Prostate gland (tissue), 2 donors: Measurements from ENCODE around the gene NKD2.

Experiments
- CTCF ChIP-seq, 4 experiments: fragments of 200-600 bp in 2 of 4; fragments of 450-650 bp in 2 of 4; sonication (generic) in 2 of 4; IDR thresholded peaks; 1 replicate in 3 of 4; 2 replicates in 1 of 4; pipeline ENCODE4 v1.5.1; 2016 to 2019; ENCODE audit warnings: antibody characterized with exemption in 4 of 4, mild to moderate bottlenecking in 2 of 4, moderate library complexity in 2 of 4
- POLR2AphosphoS5 ChIP-seq: sonication (generic); formaldehyde crosslinking; IDR thresholded peaks from one replicate; pipeline ENCODE4 v1.6.1; 2017; ENCODE audit warnings: antibody characterized with exemption

GRCh38 chr5:1065891-1066650, 57.5 kb downstream of the NKD2 start:
- TF ChIP-seq CTCF (IDR thresholded peaks at IDR 0.05) = no peak
- no peak for TF ChIP-seq POLR2AphosphoS5
